ENCODE results near the gene ZNF205.
"Not testable (repeated sequence)": the region's sequence is repeated elsewhere in the genome, so short reads cannot be mapped to it uniquely, and the experiment has no call there.

ZNF205 gene

GRCh38 chr16:3112058-3112880, at the start of gene ZNF205:
ZNF205 (plus strand) TSS chr16:3112586; CDS start chr16:3113431, 845 bp downstream.
- no peak for DNase-seq

- no peak for DNase-seq
Measured at GRCh38 chr16:3063625-3064386, 48.6 kb upstream of the ZNF205 start.

- peak; percentile 87 for DNase-seq
Measured at GRCh38 chr16:3065069-3065741, 47.2 kb upstream of the ZNF205 start, which contains the start of gene IL32. IL32 (plus strand) TSS chr16:3065640; CDS start chr16:3065812, 172 bp downstream.

GRCh38 chr16:3065742-3066439, 46.5 kb upstream of the ZNF205 start:
- peak; percentile 57 for DNase-seq

- DNase-seq = peak; percentile 33
Measured at GRCh38 chr16:3066440-3066748, 46.0 kb upstream of the ZNF205 start.

GRCh38 chr16:3068487-3068886, 43.9 kb upstream of the ZNF205 start:
- DNase-seq = peak; percentile 37

GRCh38 chr16:3069146-3069545, 43.2 kb upstream of the ZNF205 start:
- DNase-seq = not testable (repeated sequence)

- DNase-seq = no peak
Measured at GRCh38 chr16:3070608-3071111, 41.7 kb upstream of the ZNF205 start.

GRCh38 chr16:3071655-3072054, 40.7 kb upstream of the ZNF205 start:
- DNase-seq = no peak

GRCh38 chr16:3072148-3072547, 40.2 kb upstream of the ZNF205 start:
- peak; percentile 49 for DNase-seq

GRCh38 chr16:3072576-3073263, 39.7 kb upstream of the ZNF205 start:
- peak; percentile 37 for DNase-seq

GRCh38 chr16:3073448-3073847, 38.9 kb upstream of the ZNF205 start:
- no peak for DNase-seq

GRCh38 chr16:3074860-3075522, 37.4 kb upstream of the ZNF205 start:
- DNase-seq = peak; percentile 88

GRCh38 chr16:3075523-3075915, 36.9 kb upstream of the ZNF205 start:
- DNase-seq = peak; percentile 34

- not testable (repeated sequence) for DNase-seq
Measured at GRCh38 chr16:3075946-3076345, 36.4 kb upstream of the ZNF205 start.

- no peak for DNase-seq
Measured at GRCh38 chr16:3076577-3076976, 35.8 kb upstream of the ZNF205 start.

- no peak for DNase-seq
Measured at GRCh38 chr16:3080024-3080423, 32.4 kb upstream of the ZNF205 start.

GRCh38 chr16:3081957-3082356, 30.4 kb upstream of the ZNF205 start:
- DNase-seq = not testable (repeated sequence)

GRCh38 chr16:3083408-3083807, 29.0 kb upstream of the ZNF205 start:
- not testable (repeated sequence) for DNase-seq

- no peak for DNase-seq
Measured at GRCh38 chr16:3084491-3084890, 27.9 kb upstream of the ZNF205 start.

GRCh38 chr16:3084969-3085670, 27.3 kb upstream of the ZNF205 start:
- DNase-seq = no peak
